ENCODE measurements around the gene CD84. TPM values are rescaled to one million over a fixed set of nuclear protein-coding genes. Genes with fewer than 3 reads are reported as not detected.
"Not testable (repeated sequence)": the region's sequence is repeated elsewhere in the genome, so short reads cannot be mapped to it uniquely, and the experiment has no call there.

The CD84 gene
- total RNA-seq, 4 donors from 2014 or later, result 2.7 to 24.8 (median 5.2) TPM

- no peak for DNase-seq
- Histone ChIP-seq H3K4me3 (no peak overlapping the region), H3K36me3 (no peaks in the 10 kb centered on the region), H3K27ac (no peak overlapping the region), H3K27me3 (no peaks in the 10 kb centered on the region), H3K4me1 (no peaks in the 10 kb centered on the region), H3K9me3 (no peaks in the 10 kb centered on the region)
- no peak for TF ChIP-seq POLR2A (IDR thresholded peaks at IDR 0.05)
- TF ChIP-seq, protein P1, sequence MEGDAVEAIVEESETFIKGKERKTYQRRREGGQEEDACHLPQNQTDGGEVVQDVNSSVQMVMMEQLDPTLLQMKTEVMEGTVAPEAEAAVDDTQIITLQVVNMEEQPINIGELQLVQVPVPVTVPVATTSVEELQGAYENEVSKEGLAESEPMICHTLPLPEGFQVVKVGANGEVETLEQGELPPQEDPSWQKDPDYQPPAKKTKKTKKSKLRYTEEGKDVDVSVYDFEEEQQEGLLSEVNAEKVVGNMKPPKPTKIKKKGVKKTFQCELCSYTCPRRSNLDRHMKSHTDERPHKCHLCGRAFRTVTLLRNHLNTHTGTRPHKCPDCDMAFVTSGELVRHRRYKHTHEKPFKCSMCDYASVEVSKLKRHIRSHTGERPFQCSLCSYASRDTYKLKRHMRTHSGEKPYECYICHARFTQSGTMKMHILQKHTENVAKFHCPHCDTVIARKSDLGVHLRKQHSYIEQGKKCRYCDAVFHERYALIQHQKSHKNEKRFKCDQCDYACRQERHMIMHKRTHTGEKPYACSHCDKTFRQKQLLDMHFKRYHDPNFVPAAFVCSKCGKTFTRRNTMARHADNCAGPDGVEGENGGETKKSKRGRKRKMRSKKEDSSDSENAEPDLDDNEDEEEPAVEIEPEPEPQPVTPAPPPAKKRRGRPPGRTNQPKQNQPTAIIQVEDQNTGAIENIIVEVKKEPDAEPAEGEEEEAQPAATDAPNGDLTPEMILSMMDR (IDR thresholded peaks at IDR 0.05), result no peak
These were observed 9.5 kb downstream of the CD84 start for GRCh38 chr1:160569806-160570205.

- peak overlapping the region; percentile 46 to 70 (median 56) for H3K27ac ChIP-seq
- no peak for TF ChIP-seq POLR2A (IDR thresholded peaks at IDR 0.05)
- TF ChIP-seq, protein P1 (IDR thresholded peaks at IDR 0.05), result no peak
These were observed 11.2 kb downstream of the CD84 start for GRCh38 chr1:160567858-160568682.

GRCh38 chr1:160567341-160567740 lies 12.0 kb downstream of the CD84 start:
- no peak for DNase-seq
- H3K4me1 ChIP-seq, result no peaks in the 10 kb centered on the region
- TF ChIP-seq, protein P1 (IDR thresholded peaks at IDR 0.05), result no peak
- TF ChIP-seq POLR2A (IDR thresholded peaks at IDR 0.05), result no peak
- H3K9me3 ChIP-seq, result peaks cover 0 to 4% (median 0%) of the 10 kb centered on the region in 4 donors
- H3K4me3 ChIP-seq, result no peak overlapping the region
- H3K27ac ChIP-seq, result peak overlapping the region; percentile 46 to 70 (median 56)
- no peaks in the 10 kb centered on the region for H3K27me3 ChIP-seq
- no peaks in the 10 kb centered on the region for H3K36me3 ChIP-seq

More at GRCh38 chr1:160567858-160568682, 11.2 kb downstream of the CD84 start:
- peak in 2 of 3 donors; percentile 56 to 78 for DNase-seq
- Histone ChIP-seq H3K4me3 (no peak overlapping the region), H3K36me3 (no peaks in the 10 kb centered on the region), H3K27me3 (no peaks in the 10 kb centered on the region), H3K4me1 (no peaks in the 10 kb centered on the region), H3K9me3 (peaks cover 0 to 2% (median 0%) of the 10 kb centered on the region in 4 donors)

- Histone ChIP-seq H3K4me3 (no peak overlapping the region), H3K27ac (peak overlapping the region in 1 of 4 donors; percentile 33)
These were observed 13.7 kb downstream of the CD84 start for GRCh38 chr1:160565564-160565963.

DNA sequence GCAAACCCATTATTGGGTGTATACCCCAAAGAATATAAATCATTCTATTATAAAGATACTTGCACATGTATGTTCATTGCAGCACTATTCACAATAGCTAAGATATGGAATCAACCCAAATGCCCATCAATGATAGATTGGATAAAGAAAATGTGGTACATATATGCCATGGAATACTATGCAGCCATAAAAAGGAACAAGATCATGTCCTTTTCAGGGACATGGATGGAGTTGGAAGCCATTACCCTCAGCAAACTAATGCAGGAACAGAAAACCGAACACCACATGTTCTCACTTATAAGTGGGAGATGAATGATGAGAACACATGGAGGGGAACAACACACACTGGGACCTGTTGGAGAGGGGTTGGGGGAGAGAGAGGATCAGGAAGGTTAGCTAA lies 16.1 kb downstream of the CD84 start:
- not testable (repeated sequence) for H3K4me1 ChIP-seq, H3K27ac ChIP-seq, H3K27me3 ChIP-seq, DNase-seq, H3K36me3 ChIP-seq, H3K4me3 ChIP-seq, H3K9me3 ChIP-seq

More at GRCh38 chr1:160565564-160565963, 13.7 kb downstream of the CD84 start:
- no peaks in the 10 kb centered on the region for H3K36me3 ChIP-seq
- H3K4me1 ChIP-seq, result no peaks in the 10 kb centered on the region
- DNase-seq, result no peak
- TF ChIP-seq, protein P1 (IDR thresholded peaks at IDR 0.05), result no peak
- TF ChIP-seq POLR2A (IDR thresholded peaks at IDR 0.05), result no peak
- H3K9me3 ChIP-seq, result peaks cover 0 to 4% (median 0%) of the 10 kb centered on the region in 4 donors
- no peaks in the 10 kb centered on the region for H3K27me3 ChIP-seq

GRCh38 chr1:160562745-160563144 lies 16.6 kb downstream of the CD84 start:
- H3K9me3 ChIP-seq, H3K4me1 ChIP-seq, H3K36me3 ChIP-seq, H3K4me3 ChIP-seq, H3K27ac ChIP-seq, H3K27me3 ChIP-seq, DNase-seq: not testable (repeated sequence)

All from Peyer's patch (tissue), 4 donors.